ENCODE measurements around the gene KDM6A. TPM values are rescaled to one million over a fixed set of nuclear protein-coding genes. Genes with fewer than 3 reads are reported as not detected.

The KDM6A gene
- total RNA-seq, 2 donors from 2014 or later: 16.9 to 18.2 TPM

DNA sequence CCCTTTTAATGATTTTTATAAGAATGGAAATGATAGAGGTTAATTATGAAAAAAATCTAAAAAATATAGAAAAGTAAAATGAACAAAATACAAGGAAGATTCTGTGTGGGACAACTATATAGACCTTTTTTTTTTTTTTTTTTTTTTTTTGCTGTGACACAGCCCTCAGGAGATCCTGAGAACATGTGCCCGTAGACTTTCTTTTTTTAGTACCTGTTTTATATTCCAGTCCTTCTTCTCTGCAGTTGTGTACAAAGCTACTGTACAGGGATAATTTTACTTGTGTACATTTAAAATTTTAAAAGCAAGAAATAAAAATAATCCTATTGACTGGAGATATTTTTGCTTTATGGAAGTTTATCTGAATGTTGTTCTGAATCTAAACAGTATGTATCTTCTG, 85.5 kb downstream of the KDM6A start:
- no peak overlapping the region for H3K27ac ChIP-seq
- H3K4me3 ChIP-seq: no peak overlapping the region
- H3K4me1 ChIP-seq: peaks cover 0 to 55% of the 10 kb centered on the region in 2 donors
- H3K36me3 ChIP-seq: peaks cover 6% of the 10 kb centered on the region
- no peaks in the 10 kb centered on the region for H3K27me3 ChIP-seq
- DNase-seq (ENCODE audit: low spot score): no peak
- TF ChIP-seq, protein P1, sequence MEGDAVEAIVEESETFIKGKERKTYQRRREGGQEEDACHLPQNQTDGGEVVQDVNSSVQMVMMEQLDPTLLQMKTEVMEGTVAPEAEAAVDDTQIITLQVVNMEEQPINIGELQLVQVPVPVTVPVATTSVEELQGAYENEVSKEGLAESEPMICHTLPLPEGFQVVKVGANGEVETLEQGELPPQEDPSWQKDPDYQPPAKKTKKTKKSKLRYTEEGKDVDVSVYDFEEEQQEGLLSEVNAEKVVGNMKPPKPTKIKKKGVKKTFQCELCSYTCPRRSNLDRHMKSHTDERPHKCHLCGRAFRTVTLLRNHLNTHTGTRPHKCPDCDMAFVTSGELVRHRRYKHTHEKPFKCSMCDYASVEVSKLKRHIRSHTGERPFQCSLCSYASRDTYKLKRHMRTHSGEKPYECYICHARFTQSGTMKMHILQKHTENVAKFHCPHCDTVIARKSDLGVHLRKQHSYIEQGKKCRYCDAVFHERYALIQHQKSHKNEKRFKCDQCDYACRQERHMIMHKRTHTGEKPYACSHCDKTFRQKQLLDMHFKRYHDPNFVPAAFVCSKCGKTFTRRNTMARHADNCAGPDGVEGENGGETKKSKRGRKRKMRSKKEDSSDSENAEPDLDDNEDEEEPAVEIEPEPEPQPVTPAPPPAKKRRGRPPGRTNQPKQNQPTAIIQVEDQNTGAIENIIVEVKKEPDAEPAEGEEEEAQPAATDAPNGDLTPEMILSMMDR (IDR thresholded peaks at IDR 0.05): no peak
- H3K9me3 ChIP-seq: no peaks in the 10 kb centered on the region

DNA sequence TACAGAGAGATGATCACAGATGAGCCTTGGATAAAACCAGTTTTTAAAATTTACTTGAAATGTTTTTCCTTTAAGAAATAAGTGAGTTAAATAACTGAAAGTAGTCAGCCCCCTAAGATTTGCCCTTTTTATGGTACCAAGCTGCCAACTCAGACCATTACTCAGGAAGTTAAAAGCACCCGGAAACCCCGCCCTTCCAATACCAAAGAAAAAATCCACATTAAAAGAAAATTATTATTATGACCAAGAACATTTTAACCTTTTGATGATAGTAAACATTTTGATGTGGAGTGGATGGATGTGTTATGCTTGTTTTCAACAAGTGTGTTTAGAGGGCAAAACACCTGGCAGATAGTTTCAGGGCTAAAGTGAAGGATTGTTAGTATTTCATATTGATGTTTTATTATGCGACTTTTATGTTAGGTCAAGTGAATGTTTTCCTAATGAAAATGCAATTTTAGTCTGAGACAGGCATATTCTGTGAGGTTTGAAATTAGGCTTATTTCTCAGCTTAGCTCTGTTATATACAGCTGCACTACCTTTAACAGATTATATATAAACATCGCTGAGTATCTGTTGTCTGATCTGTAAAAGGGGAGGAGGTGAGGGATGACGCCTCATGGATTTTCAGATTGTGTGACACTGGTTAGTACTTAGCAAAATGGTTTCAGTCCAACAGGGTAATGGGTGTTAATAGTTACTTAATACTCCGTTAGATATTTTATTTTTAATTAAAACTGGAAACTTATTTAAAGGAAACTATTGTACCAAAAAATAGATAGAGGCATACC, 89.0 kb downstream of the KDM6A start:
- Histone ChIP-seq H3K27ac (peak overlapping the region in 1 of 2 donors; percentile 39), H3K36me3 (peaks cover 13% of the 10 kb centered on the region), H3K4me3 (no peak overlapping the region), H3K4me1 (peaks cover 0 to 40% of the 10 kb centered on the region in 2 donors), H3K27me3 (no peaks in the 10 kb centered on the region), H3K9me3 (no peaks in the 10 kb centered on the region)
- no peak for DNase-seq (ENCODE audit: low spot score)
- TF ChIP-seq, protein P1 (IDR thresholded peaks at IDR 0.05): no peak

DNA sequence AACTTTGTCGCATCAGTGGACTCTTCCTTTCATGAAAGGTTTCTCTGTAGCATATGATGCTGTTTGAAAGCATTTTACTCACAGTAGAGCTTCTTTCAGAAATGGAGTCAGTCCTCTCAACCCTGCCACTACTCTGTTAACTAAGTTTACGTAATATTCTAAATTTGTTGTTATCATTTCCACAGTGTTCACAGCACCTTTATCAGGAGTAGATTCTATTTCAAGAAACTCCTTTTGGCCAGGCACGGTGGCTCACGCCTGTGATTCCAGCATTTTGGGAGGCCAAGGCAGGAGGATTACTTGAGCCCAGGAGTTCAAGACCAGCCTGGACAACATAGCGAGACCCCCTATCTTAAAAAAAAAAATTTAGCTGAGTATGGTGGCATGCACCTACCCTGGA, 90.0 kb downstream of the KDM6A start:
- Histone ChIP-seq H3K27me3 (no peaks in the 10 kb centered on the region), H3K36me3 (peaks cover 13% of the 10 kb centered on the region), H3K9me3 (no peaks in the 10 kb centered on the region), H3K27ac (peak overlapping the region in 1 of 2 donors; percentile 39), H3K4me3 (no peak overlapping the region), H3K4me1 (peaks cover 0 to 40% of the 10 kb centered on the region in 2 donors)
- no peak for DNase-seq (ENCODE audit: low spot score)
- TF ChIP-seq, protein P1 (IDR thresholded peaks at IDR 0.05): no peak

DNA sequence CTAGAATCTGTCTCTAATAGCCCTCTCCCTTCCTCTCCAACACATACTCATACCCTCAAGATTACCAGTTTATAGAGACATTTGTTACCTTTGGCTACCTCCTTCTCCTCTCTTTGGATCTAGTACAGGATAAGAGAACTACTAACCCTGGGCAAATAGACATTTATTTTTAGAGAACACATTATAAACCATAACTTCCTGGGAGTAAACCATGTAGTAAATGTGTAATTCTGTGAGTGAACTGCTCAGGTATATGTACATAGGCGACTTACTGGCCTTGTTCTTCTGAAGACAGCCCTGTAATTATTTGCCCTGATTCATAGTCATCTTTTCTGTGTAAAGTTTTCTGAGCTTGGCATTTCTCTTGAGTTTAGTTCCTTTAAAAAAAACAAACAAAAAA, 94.2 kb downstream of the KDM6A start:
- Histone ChIP-seq H3K36me3 (peaks cover 13% of the 10 kb centered on the region), H3K9me3 (no peaks in the 10 kb centered on the region), H3K4me1 (peaks cover 0 to 17% of the 10 kb centered on the region in 2 donors), H3K4me3 (no peak overlapping the region), H3K27ac (no peak overlapping the region), H3K27me3 (no peaks in the 10 kb centered on the region)
- TF ChIP-seq, protein P1 (IDR thresholded peaks at IDR 0.05): no peak
- no peak for DNase-seq (ENCODE audit: low spot score)

DNA sequence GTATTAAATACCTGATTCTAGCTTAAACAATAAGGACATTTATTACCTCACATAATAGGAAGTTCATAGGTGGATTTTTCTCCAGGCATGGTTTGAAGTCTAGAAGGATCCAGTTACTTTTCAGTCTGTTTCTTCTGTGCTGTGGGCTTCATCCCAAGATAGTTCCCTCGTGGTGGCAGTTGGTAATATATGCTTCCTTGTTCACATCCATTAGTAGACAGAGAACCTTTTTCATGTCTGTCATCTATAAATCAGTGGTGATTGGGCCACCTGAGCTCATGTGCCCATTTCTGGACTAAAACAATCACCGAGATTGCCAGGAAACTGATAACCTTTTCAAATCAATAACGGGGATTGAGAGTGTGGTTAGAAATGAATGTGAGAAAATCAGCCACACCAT, 97.7 kb downstream of the KDM6A start:
- no peak overlapping the region for H3K27ac ChIP-seq
- H3K4me1 ChIP-seq: peaks cover 0 to 8% of the 10 kb centered on the region in 2 donors
- no peak for DNase-seq (ENCODE audit: low spot score)

More for the DNA sequence above, 97.7 kb downstream of the KDM6A start:
- Histone ChIP-seq H3K36me3 (no peaks in the 10 kb centered on the region), H3K4me3 (no peak overlapping the region), H3K9me3 (peaks cover 0 to 12% of the 10 kb centered on the region in 2 donors), H3K27me3 (no peaks in the 10 kb centered on the region)
- TF ChIP-seq, protein P1 (IDR thresholded peaks at IDR 0.05): no peak
